ENCODE results near the gene TAAR1. TPM values are rescaled to one million over a fixed set of nuclear protein-coding genes. Genes with fewer than 3 reads are reported as not detected.

TAAR1 gene
- total and polyA plus RNA-seq, 2 experiments from 2014 or later = not detected

DNA sequence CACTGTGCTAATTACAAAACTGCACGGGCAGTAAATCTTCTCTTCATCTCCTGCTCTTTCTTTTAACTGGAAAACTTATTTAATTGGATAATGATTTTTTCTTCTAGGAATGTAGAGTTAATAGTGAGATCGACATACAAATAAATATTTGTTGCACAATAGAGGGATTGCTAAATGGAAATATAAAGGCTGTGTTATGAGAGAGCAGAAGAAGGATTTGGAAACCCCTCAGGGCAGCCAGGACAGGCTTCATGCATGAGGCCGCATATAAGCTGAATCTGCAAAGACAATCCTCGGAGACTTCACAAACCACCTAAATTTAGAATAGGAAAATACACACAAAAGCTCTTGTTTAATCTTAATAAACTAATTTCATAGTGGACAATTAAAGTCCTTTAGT is 2.9 kb upstream of the TAAR1 start:
- no peaks in the 10 kb centered on the region for H4K20me1 ChIP-seq (ENCODE audit: insufficient read depth)
- no peaks in the 10 kb centered on the region for H3K4me1 ChIP-seq (ENCODE audit: insufficient read depth)
- no peaks in the 10 kb centered on the region for H3K79me2 ChIP-seq (ENCODE audit: insufficient read depth)
- no peak for TF ChIP-seq EZH2 (IDR thresholded peaks at IDR 0.05; ENCODE audit: insufficient read depth, poor library complexity, severe bottlenecking)
- TF ChIP-seq EZH2phosphoT487 (IDR thresholded peaks at IDR 0.05; ENCODE audit: insufficient read depth, low read depth) = no peak
- no peak overlapping the region for H3K9ac ChIP-seq
- no peaks in the 10 kb centered on the region for H3K36me3 ChIP-seq (ENCODE audit: low read depth)
- in situ Hi-C loops (cut with MboI) = no loop called here
- DNase-seq = no peak
- no peaks in the 10 kb centered on the region for H3K27me3 ChIP-seq (replicated peaks; ENCODE audit: insufficient read depth)
- 52 to 56% methylated on average over 4 of the region's 4 CpGs for WGBS, 2 experiments (ENCODE audit: low coverage in 1 of 2, low lambda C conversion rate in 2 of 2, missing lambda C conversion rate in 2 of 2)
- no peaks in the 10 kb centered on the region for H3K9me3 ChIP-seq (ENCODE audit: low read depth)
- H3K4me3 ChIP-seq = no peak overlapping the region
- H3K9me2 ChIP-seq (ENCODE audit: insufficient read depth) = no peaks in the 10 kb centered on the region
- H3K4me2 ChIP-seq (ENCODE audit: unreplicated experiment) = no peak overlapping the region
- H3F3A ChIP-seq (ENCODE audit: insufficient read depth) = no peaks in the 10 kb centered on the region
- no peak overlapping the region for H2AFZ ChIP-seq
- H3K27ac ChIP-seq = no peak overlapping the region

DNA sequence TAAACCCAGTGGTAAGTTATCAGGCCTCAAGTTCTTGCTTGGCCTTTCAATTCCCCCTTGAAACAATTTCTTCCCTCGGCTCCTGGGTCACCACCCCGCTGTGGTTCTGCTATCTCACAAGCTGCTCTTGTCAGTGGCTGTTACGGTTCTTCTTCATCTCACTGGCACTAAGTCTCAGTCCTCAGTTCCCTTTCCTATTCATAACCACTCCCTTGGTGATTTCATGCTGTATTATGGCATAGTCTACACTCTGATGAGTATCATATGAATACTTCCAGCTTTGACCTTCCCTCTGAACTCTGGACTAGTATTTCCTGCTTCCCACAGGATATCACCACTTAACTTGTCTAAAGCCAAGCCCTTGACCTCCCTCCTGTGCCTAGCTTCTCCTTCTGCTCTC is 7.9 kb downstream of the TAAR1 start:
- H3K4me2 ChIP-seq (ENCODE audit: unreplicated experiment) = no peak overlapping the region
- no peak for DNase-seq
- H3K4me3 ChIP-seq = no peak overlapping the region
- H3K27me3 ChIP-seq (replicated peaks; ENCODE audit: insufficient read depth) = peaks cover 8% of the 10 kb centered on the region
- in situ Hi-C loops (cut with MboI) = no loop called here
- no peaks in the 10 kb centered on the region for H3K79me2 ChIP-seq (ENCODE audit: insufficient read depth)
- TF ChIP-seq EZH2 (IDR thresholded peaks at IDR 0.05; ENCODE audit: insufficient read depth, poor library complexity, severe bottlenecking) (no peak), EZH2phosphoT487 (IDR thresholded peaks at IDR 0.05; ENCODE audit: insufficient read depth, low read depth) (no peak)
- H3K4me1 ChIP-seq (ENCODE audit: insufficient read depth) = no peaks in the 10 kb centered on the region
- no peaks in the 10 kb centered on the region for H3F3A ChIP-seq (ENCODE audit: insufficient read depth)
- H3K9me2 ChIP-seq (ENCODE audit: insufficient read depth) = no peaks in the 10 kb centered on the region
- no peak overlapping the region for H3K9ac ChIP-seq
- no peak overlapping the region for H3K27ac ChIP-seq
- no peaks in the 10 kb centered on the region for H3K36me3 ChIP-seq (ENCODE audit: low read depth)
- no peaks in the 10 kb centered on the region for H3K9me3 ChIP-seq (ENCODE audit: low read depth)
- no peaks in the 10 kb centered on the region for H4K20me1 ChIP-seq (ENCODE audit: insufficient read depth)
- WGBS, 2 experiments (ENCODE audit: low coverage in 1 of 2, low lambda C conversion rate in 2 of 2, missing lambda C conversion rate in 2 of 2) = 69% methylated on average over 3 of the region's 3 CpGs
- H2AFZ ChIP-seq = no peak overlapping the region

DNA sequence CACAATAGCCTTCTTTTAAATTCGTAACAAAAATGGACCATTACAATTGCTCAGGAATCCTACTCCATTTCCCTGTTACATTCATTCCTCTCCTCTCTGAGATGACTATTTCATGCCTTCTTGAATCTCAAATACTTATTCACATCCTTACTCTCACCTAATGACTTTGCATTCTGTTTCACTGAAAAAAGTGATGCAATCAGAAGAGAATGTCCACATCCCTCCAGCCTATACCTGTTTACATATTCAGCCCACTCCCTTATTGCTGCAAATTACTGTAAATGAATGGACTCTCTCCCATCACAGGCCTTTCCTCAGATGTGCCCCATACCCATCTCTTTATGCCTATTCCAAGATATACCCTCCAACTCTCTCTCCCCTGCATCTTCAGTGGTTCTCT is 8.6 kb downstream of the TAAR1 start:
- H3K27ac ChIP-seq = no peak overlapping the region
- H3K4me2 ChIP-seq (ENCODE audit: unreplicated experiment) = no peak overlapping the region
- H3K27me3 ChIP-seq (replicated peaks; ENCODE audit: insufficient read depth) = peaks cover 8% of the 10 kb centered on the region
- TF ChIP-seq EZH2 (IDR thresholded peaks at IDR 0.05; ENCODE audit: insufficient read depth, poor library complexity, severe bottlenecking) (no peak), EZH2phosphoT487 (IDR thresholded peaks at IDR 0.05; ENCODE audit: insufficient read depth, low read depth) (no peak)
- H3K4me1 ChIP-seq (ENCODE audit: insufficient read depth) = no peaks in the 10 kb centered on the region
- in situ Hi-C loops (cut with MboI) = no loop called here
- no peaks in the 10 kb centered on the region for H4K20me1 ChIP-seq (ENCODE audit: insufficient read depth)
- H3K4me3 ChIP-seq = no peak overlapping the region
- H3K9me2 ChIP-seq (ENCODE audit: insufficient read depth) = no peaks in the 10 kb centered on the region
- H3K9me3 ChIP-seq (ENCODE audit: low read depth) = no peaks in the 10 kb centered on the region
- H3K79me2 ChIP-seq (ENCODE audit: insufficient read depth) = no peaks in the 10 kb centered on the region
- no peak overlapping the region for H2AFZ ChIP-seq
- H3K9ac ChIP-seq = no peak overlapping the region
- WGBS, 2 experiments (ENCODE audit: low coverage in 1 of 2, low lambda C conversion rate in 2 of 2, missing lambda C conversion rate in 2 of 2) = 64 to 80% methylated on average over 1 of the region's 1 CpG
- H3F3A ChIP-seq (ENCODE audit: insufficient read depth) = no peaks in the 10 kb centered on the region
- no peaks in the 10 kb centered on the region for H3K36me3 ChIP-seq (ENCODE audit: low read depth)
- DNase-seq = no peak

DNA sequence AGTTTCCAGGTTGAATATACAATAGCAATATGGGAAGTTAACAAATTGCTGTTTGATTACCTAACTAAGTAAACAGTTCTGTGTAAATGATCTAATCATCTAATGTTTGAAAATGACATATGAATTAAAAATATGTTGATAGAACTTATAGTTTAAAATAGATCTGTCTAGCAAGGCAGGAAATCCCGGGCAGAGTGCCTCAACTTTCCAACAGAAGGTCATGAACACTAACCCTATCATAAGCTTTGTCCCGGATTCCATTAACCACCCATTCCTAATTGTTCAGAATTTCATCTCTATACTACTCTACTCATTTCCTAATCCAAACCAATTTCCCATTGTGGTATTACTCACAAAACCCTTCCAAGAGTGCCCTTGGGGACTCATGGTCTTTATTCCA is 10.2 kb downstream of the TAAR1 start:
- 70 to 73% methylated on average over 2 of the region's 2 CpGs for WGBS, 2 experiments (ENCODE audit: low coverage in 1 of 2, low lambda C conversion rate in 2 of 2, missing lambda C conversion rate in 2 of 2)
- no peak for DNase-seq
- in situ Hi-C loops (cut with MboI) = no loop called here
- no peaks in the 10 kb centered on the region for H3K4me1 ChIP-seq (ENCODE audit: insufficient read depth)
- H3K9ac ChIP-seq = no peak overlapping the region
- H3K79me2 ChIP-seq (ENCODE audit: insufficient read depth) = no peaks in the 10 kb centered on the region
- H2AFZ ChIP-seq = no peak overlapping the region
- TF ChIP-seq EZH2 (IDR thresholded peaks at IDR 0.05; ENCODE audit: insufficient read depth, poor library complexity, severe bottlenecking) = no peak
- TF ChIP-seq EZH2phosphoT487 (IDR thresholded peaks at IDR 0.05; ENCODE audit: insufficient read depth, low read depth) = no peak
- H3K9me2 ChIP-seq (ENCODE audit: insufficient read depth) = no peaks in the 10 kb centered on the region
- H3K4me2 ChIP-seq (ENCODE audit: unreplicated experiment) = no peak overlapping the region
- H3K4me3 ChIP-seq = no peak overlapping the region
- no peaks in the 10 kb centered on the region for H3F3A ChIP-seq (ENCODE audit: insufficient read depth)
- no peak overlapping the region for H3K27ac ChIP-seq
- no peaks in the 10 kb centered on the region for H3K9me3 ChIP-seq (ENCODE audit: low read depth)
- H4K20me1 ChIP-seq (ENCODE audit: insufficient read depth) = no peaks in the 10 kb centered on the region
- no peaks in the 10 kb centered on the region for H3K36me3 ChIP-seq (ENCODE audit: low read depth)
- H3K27me3 ChIP-seq (replicated peaks; ENCODE audit: insufficient read depth) = peaks cover 1% of the 10 kb centered on the region

- H3K36me3 ChIP-seq (ENCODE audit: low read depth) = no peaks in the 10 kb centered on the region
- no peak for TF ChIP-seq EZH2 (IDR thresholded peaks at IDR 0.05; ENCODE audit: insufficient read depth, poor library complexity, severe bottlenecking)
- no peak for TF ChIP-seq EZH2phosphoT487 (IDR thresholded peaks at IDR 0.05; ENCODE audit: insufficient read depth, low read depth)
- H4K20me1 ChIP-seq (ENCODE audit: insufficient read depth) = no peaks in the 10 kb centered on the region
- no peaks in the 10 kb centered on the region for H3K4me1 ChIP-seq (ENCODE audit: insufficient read depth)
- 55 to 57% methylated on average over 2 of the region's 2 CpGs for WGBS, 2 experiments (ENCODE audit: low coverage in 1 of 2, low lambda C conversion rate in 2 of 2, missing lambda C conversion rate in 2 of 2)
- H3K9ac ChIP-seq = no peak overlapping the region
- no peaks in the 10 kb centered on the region for H3F3A ChIP-seq (ENCODE audit: insufficient read depth)
- H3K4me3 ChIP-seq = no peak overlapping the region
- in situ Hi-C loops (cut with MboI) = no loop called here
- H3K9me2 ChIP-seq (ENCODE audit: insufficient read depth) = no peaks in the 10 kb centered on the region
- no peak overlapping the region for H3K4me2 ChIP-seq (ENCODE audit: unreplicated experiment)
- H3K9me3 ChIP-seq (ENCODE audit: low read depth) = no peaks in the 10 kb centered on the region
- H2AFZ ChIP-seq = no peak overlapping the region; the same call in 1 of the 2 replicates
- H3K27ac ChIP-seq = no peak overlapping the region
- no peaks in the 10 kb centered on the region for H3K79me2 ChIP-seq (ENCODE audit: insufficient read depth)
- no peaks in the 10 kb centered on the region for H3K27me3 ChIP-seq (replicated peaks; ENCODE audit: insufficient read depth)
- DNase-seq = peak; percentile 57
Measured at GRCh38 chr6:132648356-132648755, 10.6 kb downstream of the TAAR1 start.

Measured in GM23248 (cell line).